NCI-H1092 treated with DMSO at 0.1 percent for 48 hours (cell line): ENCODE measurements around the gene GPR176.
A peak's percentile ranks its signal among the peaks of the same experiment; 100 is the strongest.

ENCODE experiments used
- DNase-seq: peaks from one replicate; lab custom pipeline; 2025; lab: John Stamatoyannopoulos, UW

GPR176 gene

GRCh38 chr15:39919748-39920509, at the start of gene GPR176:
Gene GPR176 (minus strand): TSS chr15:39920266. CDS start chr15:39920026, 240 bp downstream.
- DNase-seq, result peak; percentile 68

GRCh38 chr15:39969002-39969394, 48.9 kb upstream of the GPR176 start:
- no peak for DNase-seq

- DNase-seq, result no peak
Observed at GRCh38 chr15:39968273-39969001, 48.4 kb upstream of the GPR176 start.

GRCh38 chr15:39966521-39966920, 46.5 kb upstream of the GPR176 start:
- no peak for DNase-seq

GRCh38 chr15:39963786-39964185, 43.7 kb upstream of the GPR176 start:
- DNase-seq, result no peak

GRCh38 chr15:39961051-39961450, 41.0 kb upstream of the GPR176 start:
- DNase-seq, result no peak

GRCh38 chr15:39960411-39960810, 40.3 kb upstream of the GPR176 start:
- DNase-seq, result no peak

- no peak for DNase-seq
Observed at GRCh38 chr15:39959411-39959810, 39.3 kb upstream of the GPR176 start.

- DNase-seq, result no peak
Observed at GRCh38 chr15:39957481-39957880, 37.4 kb upstream of the GPR176 start.

GRCh38 chr15:39953521-39953920, 33.5 kb upstream of the GPR176 start:
- DNase-seq, result no peak

GRCh38 chr15:39951561-39951960, 31.5 kb upstream of the GPR176 start:
- DNase-seq, result no peak

GRCh38 chr15:39948817-39949216, 28.8 kb upstream of the GPR176 start:
- no peak for DNase-seq

GRCh38 chr15:39947401-39948197, 27.5 kb upstream of the GPR176 start:
- DNase-seq, result no peak

- DNase-seq, result no peak
Observed at GRCh38 chr15:39946862-39947261, 26.8 kb upstream of the GPR176 start.

- DNase-seq, result no peak
Observed at GRCh38 chr15:39944726-39945125, 24.7 kb upstream of the GPR176 start.

- no peak for DNase-seq
Observed at GRCh38 chr15:39942753-39943150, 22.7 kb upstream of the GPR176 start.

- DNase-seq, result no peak
Observed at GRCh38 chr15:39942101-39942752, 22.2 kb upstream of the GPR176 start.

GRCh38 chr15:39939487-39940452, 19.7 kb upstream of the GPR176 start:
- DNase-seq, result no peak

- no peak for DNase-seq
Observed at GRCh38 chr15:39937696-39938095, 17.6 kb upstream of the GPR176 start.

GRCh38 chr15:39936681-39937080, 16.6 kb upstream of the GPR176 start:
- no peak for DNase-seq

- DNase-seq, result no peak
Observed at GRCh38 chr15:39936187-39936586, 16.1 kb upstream of the GPR176 start.
